KMS-11 (cell line): ENCODE measurements around the gene RGL3.

Source experiments
- H2AFZ ChIP-seq: fragments of 200-600 bp; sonication (generic); 2 replicates; pipeline ENCODE4 v1.6.1; 2016; ENCODE audit warnings: antibody characterized with exemption, mixed run types, low read depth
- H3K27ac ChIP-seq: fragments of 200-600 bp; sonication (generic); 2 replicates; pipeline ENCODE4 v1.6.1; 2016; ENCODE audit warnings: mild to moderate bottlenecking, mixed run types
- H3K27me3 ChIP-seq: fragments of 200-600 bp; sonication (generic); 2 replicates; pipeline ENCODE4 v1.6.1; 2017; ENCODE audit warnings: mild to moderate bottlenecking, low read depth, mixed run types, moderate library complexity; ENCODE audit not compliant: insufficient read depth
- H3K36me3 ChIP-seq: fragments of 200-600 bp; sonication (generic); 2 replicates; pipeline ENCODE4 v1.6.1; 2017; ENCODE audit warnings: mild to moderate bottlenecking, mixed run types; ENCODE audit not compliant: insufficient read depth
- H3K4me1 ChIP-seq: fragments of 200-600 bp; sonication (generic); 2 replicates; pipeline ENCODE4 v1.6.1; 2016; ENCODE audit warnings: mild to moderate bottlenecking, low read depth, mixed run types; ENCODE audit not compliant: poor library complexity, severe bottlenecking
- H3K4me2 ChIP-seq: fragments of 200-600 bp; sonication (generic); 2 replicates; pipeline ENCODE4 v1.7.0; 2016; ENCODE audit warnings: mild to moderate bottlenecking, mixed run types
- H3K4me3 ChIP-seq: fragments of 200-600 bp; sonication (generic); IDR thresholded peaks from 2 replicates; pipeline ENCODE4 v1.6.1; 2017; ENCODE audit warnings: low read depth, low read length, mixed read lengths; ENCODE audit not compliant: insufficient read depth
- H3K79me2 ChIP-seq: fragments of 200-600 bp; sonication (generic); 2 replicates; pipeline ENCODE4 v1.6.1; 2016; ENCODE audit warnings: low read depth, mixed run types; ENCODE audit not compliant: insufficient read depth
- H3K9ac ChIP-seq: fragments of 200-600 bp; sonication (generic); 2 replicates; pipeline ENCODE4 v1.6.1; 2016; ENCODE audit warnings: mild to moderate bottlenecking, mixed run types
- H4K20me1 ChIP-seq: fragments of 200-600 bp; sonication (generic); 2 replicates; pipeline ENCODE4 v1.6.1; 2016; ENCODE audit warnings: mild to moderate bottlenecking, mixed run types; ENCODE audit not compliant: insufficient read depth
- CTCF ChIP-seq: fragments of 200-600 bp; sonication (generic); conservative IDR thresholded peaks from 2 replicates; pipeline ENCODE4 v1.6.1; 2017; ENCODE audit warnings: low read depth, mild to moderate bottlenecking, antibody characterized with exemption, low read length, moderate library complexity, mixed read lengths

Gene RGL3

DNA sequence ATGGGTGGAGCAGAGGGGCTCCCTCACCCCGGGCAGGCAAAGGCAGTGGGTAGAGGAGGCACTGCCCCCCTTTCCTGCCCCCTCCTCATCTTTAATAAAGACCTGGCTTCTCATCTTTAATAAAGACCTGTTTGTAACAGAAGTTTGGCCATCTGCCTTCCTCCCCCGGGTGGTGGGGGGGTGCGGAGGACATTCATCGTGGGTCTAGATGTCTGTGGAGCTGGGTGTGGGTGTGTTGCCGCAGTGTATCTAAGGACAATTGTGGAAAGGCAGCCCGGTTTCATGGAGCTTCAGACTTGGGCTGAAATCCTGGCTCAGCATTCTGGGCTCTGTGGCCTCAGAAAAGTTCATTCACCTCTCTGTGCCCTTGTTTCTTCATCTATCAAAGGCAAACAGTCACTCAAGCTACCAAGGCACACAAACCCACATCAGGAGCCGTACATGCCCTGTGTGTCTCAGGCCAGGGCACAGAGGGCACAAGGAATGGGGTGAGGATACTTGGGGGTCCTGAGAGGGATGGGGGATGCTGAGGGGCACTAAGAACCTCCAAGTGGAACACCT is 53.5 kb downstream of the RGL3 start:
- Histone ChIP-seq H3K9ac (no peak overlapping the region), H3K4me3 (no peak overlapping the region), H4K20me1 (no peaks in the 10 kb centered on the region), H3K27me3 (no peaks in the 10 kb centered on the region), H3K4me1 (no peaks in the 10 kb centered on the region), H3K27ac (no peak overlapping the region), H3K79me2 (no peaks in the 10 kb centered on the region), H3K4me2 (no peak overlapping the region), H2AFZ (no peak overlapping the region), H3K36me3 (no peaks in the 10 kb centered on the region)
- TF ChIP-seq CTCF: no peak

DNA sequence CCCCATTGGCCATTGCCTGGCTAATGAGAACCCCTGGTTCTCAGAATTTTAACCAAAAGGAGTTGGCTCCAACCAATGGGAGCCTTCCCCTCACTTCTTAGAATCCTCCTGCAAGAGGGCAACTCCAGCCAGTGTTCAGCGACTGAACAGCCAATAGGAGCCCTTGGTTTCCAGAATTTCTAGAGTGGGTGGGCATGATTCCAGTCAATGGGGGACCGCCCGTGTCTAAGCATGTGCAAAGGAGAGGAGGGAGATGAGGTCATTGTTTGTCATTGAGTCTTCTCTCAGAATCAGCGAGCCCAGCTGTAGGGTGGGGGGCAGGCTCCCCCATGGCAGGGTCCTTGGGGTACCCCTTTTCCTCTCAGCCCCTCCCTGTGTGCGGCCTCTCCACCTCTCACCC is 54.2 kb downstream of the RGL3 start:
- H2AFZ ChIP-seq: no peak overlapping the region
- H3K4me3 ChIP-seq: no peak overlapping the region
- no peaks in the 10 kb centered on the region for H3K36me3 ChIP-seq
- no peak overlapping the region for H3K9ac ChIP-seq
- TF ChIP-seq CTCF: no peak
- H3K27me3 ChIP-seq: no peaks in the 10 kb centered on the region
- no peak overlapping the region for H3K27ac ChIP-seq
- no peaks in the 10 kb centered on the region for H3K79me2 ChIP-seq
- no peaks in the 10 kb centered on the region for H4K20me1 ChIP-seq
- H3K4me1 ChIP-seq: no peaks in the 10 kb centered on the region
- H3K4me2 ChIP-seq: no peak overlapping the region

- H3K36me3 ChIP-seq: no peaks in the 10 kb centered on the region
- TF ChIP-seq CTCF: no peak
Observed at GRCh38 chr19:11364296-11364904, 54.7 kb downstream of the RGL3 start.

DNA sequence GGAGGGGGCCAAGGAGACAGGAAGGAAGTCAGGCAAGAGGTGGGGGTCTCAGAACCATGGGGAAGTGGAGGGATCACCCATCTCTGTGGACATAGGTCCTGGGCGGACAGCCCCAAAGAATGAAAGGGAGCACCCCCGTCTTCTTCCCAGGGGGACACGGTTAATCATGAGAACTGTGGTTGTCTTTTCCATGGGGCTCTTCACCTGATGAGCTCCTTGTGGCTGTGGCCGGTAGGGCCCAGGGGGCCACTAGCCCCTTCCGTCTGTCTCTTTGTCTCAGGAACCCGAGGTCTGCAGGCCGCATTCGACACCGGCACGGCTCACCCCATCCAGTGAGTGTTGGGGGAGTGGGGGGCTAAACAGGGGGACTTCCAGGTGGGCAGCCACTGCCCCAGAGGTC is 55.2 kb downstream of the RGL3 start:
- TF ChIP-seq CTCF: no peak
- Histone ChIP-seq H3K27me3 (no peaks in the 10 kb centered on the region), H3K79me2 (no peaks in the 10 kb centered on the region), H3K4me2 (no peak overlapping the region), H3K9ac (no peak overlapping the region), H3K27ac (no peak overlapping the region), H2AFZ (no peak overlapping the region), H3K4me3 (no peak overlapping the region), H3K36me3 (no peaks in the 10 kb centered on the region), H3K4me1 (no peaks in the 10 kb centered on the region), H4K20me1 (no peaks in the 10 kb centered on the region)

More at GRCh38 chr19:11364296-11364904, 54.7 kb downstream of the RGL3 start:
- H3K4me1 ChIP-seq: no peaks in the 10 kb centered on the region
- H3K4me2 ChIP-seq: no peak overlapping the region
- no peaks in the 10 kb centered on the region for H4K20me1 ChIP-seq
- H3K4me3 ChIP-seq: no peak overlapping the region
- H2AFZ ChIP-seq: no peak overlapping the region
- no peak overlapping the region for H3K9ac ChIP-seq
- H3K27me3 ChIP-seq: no peaks in the 10 kb centered on the region
- no peak overlapping the region for H3K27ac ChIP-seq
- H3K79me2 ChIP-seq: no peaks in the 10 kb centered on the region
